Measurements from ENCODE around the gene SF3A1. TPM values are rescaled to one million over a fixed set of nuclear protein-coding genes. Genes with fewer than 3 reads are reported as not detected.

Gene SF3A1
- total RNA-seq (2022; extraction: Qiagen RNA extraction; ENCODE audit: low read depth): 45.2 to 72.3 TPM (median 62.8 TPM) in 5 replicates

DNA sequence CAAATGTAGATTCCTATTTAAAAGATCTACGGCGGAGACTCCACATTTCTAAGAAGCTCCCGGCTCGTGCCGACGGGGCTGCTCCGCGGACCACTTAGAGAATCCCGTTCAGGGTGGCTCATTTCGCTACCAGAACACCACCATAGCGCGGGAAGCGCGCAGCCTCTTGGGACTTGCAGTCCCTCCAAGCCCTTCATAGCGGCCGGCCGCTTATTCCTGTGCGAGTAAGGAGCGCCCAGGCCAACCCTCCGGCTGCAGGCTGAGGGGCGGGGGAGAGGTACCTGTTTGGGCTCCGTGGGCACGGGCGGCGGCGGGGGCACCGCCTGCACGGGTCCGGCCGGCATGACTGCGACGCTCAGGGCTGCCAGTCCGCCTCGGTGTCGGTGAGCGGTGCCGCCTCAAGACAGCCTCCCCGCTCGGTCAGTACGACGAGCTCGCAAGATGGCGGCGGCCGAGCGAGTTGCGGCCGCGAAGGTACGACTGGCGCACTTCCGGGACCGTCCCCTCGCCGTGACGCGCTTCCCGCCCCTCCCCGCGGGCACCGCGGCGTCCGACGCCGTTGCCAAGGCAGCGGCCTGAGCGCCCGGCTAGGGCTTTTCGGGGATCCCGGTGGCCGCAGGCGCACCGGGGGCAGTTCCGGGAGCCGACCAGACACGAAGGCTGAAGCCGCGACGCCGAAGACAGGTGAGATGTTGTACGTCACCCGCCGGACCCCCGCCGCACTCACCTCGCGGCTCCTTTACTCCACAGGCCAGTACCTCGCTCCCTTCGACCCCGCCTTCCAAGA, at the start of gene SF3A1, which contains the start of gene CCDC157:
Gene SF3A1, minus strand, starts transcription at position 446 of the 787 bp plus-strand sequence. Its CDS starts 102 bp downstream, at position 344.
Gene CCDC157, plus strand, starts transcription at position 559 of the 787 bp plus-strand sequence. CDS start 8,994 bp downstream, outside the sequence.

GRCh38 chr22:30396871-30397655, 40.4 kb upstream of the SF3A1 start, which contains the start of gene SEC14L2:
Gene SEC14L2, plus strand, starts transcription at chr22:30397018. Its CDS starts 99 bp downstream, at chr22:30397117.

GRCh38 chr22:30386960-30387827, 30.5 kb upstream of the SF3A1 start, which contains the start of gene RNF215:
Gene RNF215, minus strand, starts transcription at chr22:30387411. Its CDS starts 98 bp downstream, at chr22:30387313.

DNA sequence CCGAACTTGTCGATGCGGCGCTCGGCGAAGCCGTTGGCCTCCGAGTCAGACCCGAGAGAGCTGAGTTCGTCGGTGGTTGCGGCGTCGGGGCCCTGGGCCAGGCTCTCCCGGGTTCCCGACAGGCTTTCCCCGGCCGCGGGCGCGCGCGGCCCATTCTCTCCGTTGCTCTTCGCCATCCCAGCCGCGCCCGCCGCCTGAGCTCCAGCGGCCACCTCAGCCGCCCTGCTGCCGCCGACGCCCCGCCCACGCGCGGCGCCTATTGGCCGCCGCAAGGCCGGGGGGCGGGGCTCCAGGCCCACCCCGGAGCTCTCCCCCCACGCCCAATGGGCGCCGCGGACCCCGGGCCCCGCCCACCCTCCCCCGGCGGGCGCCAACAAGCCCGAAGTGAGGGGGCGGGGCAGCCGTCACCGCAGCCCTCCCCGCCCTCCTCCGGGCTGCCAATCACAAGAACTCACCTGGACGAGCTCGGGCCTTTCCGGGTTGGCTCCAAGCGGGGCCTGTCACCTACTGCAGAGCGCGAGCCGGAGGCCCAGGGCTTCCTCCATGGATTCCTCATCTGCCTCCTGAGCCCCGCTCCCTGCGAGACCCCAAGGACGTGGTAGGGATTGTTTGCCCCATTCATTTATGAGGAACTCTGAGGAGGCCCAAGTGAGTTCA, 29.9 kb downstream of the SF3A1 start, which contains the start of gene TBC1D10A:
Gene TBC1D10A, minus strand, starts transcription at position 236 of the 657 bp plus-strand sequence. Its CDS starts 60 bp downstream, at position 176.

DNA sequence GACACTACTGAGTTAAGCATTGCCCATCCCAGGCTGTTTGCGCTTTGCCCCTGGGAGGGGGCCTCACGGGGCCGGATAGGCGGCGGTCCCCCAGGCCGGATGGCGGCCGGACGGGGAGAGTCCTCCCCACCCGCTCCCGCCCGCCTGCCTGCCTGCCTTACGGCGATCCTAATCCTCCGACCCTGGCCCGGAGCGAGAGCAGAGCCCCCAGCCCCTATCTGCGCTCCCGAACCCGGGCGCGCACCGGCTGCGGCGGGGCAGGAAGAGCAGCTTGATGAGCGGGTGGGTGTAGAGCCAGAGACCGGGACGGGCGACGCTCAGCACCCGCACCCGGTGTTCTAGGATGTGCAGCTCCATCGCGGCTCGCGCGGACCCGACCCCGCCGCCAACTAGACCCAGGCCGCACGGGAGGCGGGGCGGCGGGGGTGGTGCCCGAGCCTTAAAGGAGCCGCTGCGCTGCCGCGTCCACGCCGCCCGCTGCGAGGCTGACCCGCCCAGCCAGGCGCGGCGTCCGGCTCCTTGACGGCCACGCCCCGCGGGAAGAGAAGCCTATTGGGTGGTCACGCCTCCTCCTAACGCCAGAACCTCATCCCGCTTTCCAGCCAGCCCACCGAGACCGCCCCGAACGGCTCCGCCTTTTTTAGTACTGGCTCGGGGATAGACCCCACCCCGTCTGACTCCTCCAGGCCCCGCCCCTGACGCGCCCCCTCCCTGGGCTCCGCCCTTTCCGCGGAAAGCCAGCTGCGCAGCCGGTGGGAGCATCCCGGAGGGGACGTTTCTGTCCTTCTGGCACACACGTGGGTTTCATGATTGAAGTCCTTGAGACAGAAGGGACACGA, 67.3 kb downstream of the SF3A1 start, which contains the start of gene CASTOR1:
Gene CASTOR1, minus strand, starts transcription at position 365 of the 839 bp plus-strand sequence. Its CDS starts 8 bp downstream, at position 357.

Other genes starting within 250 kb of the SF3A1 start
- gene LIF, start 110.1 kb downstream of the SF3A1 start, total RNA-seq (2022; extraction: Qiagen RNA extraction; ENCODE audit: low read depth): 31.4 to 46.6 TPM (median 42.4 TPM) in 5 replicates
- 0.08 TPM in 1 of 5 replicates, not detected in the others for gene OSM, start 90.0 kb downstream of the SF3A1 start, total RNA-seq (2022; extraction: Qiagen RNA extraction; ENCODE audit: low read depth)
- gene CASTOR1, start 67.4 kb downstream of the SF3A1 start, total RNA-seq (2022; extraction: Qiagen RNA extraction; ENCODE audit: low read depth): 4.1 to 8.6 TPM (median 7.3 TPM) in 5 replicates
- 9.7 to 12.7 TPM (median 12.2 TPM) in 5 replicates for gene TBC1D10A, start 30.0 kb downstream of the SF3A1 start, total RNA-seq (2022; extraction: Qiagen RNA extraction; ENCODE audit: low read depth)
- gene CCDC157, start 113 bp upstream of the SF3A1 start, total RNA-seq (2022; extraction: Qiagen RNA extraction; ENCODE audit: low read depth): 2.9 to 3.2 TPM (median 2.9 TPM) in 5 replicates
- gene RNF215, start 30.5 kb upstream of the SF3A1 start, total RNA-seq (2022; extraction: Qiagen RNA extraction; ENCODE audit: low read depth): 14.3 to 19.7 TPM (median 18.2 TPM) in 5 replicates
- 23.3 to 34.1 TPM (median 27.1 TPM) in 5 replicates for gene SEC14L2, start 40.1 kb upstream of the SF3A1 start, total RNA-seq (2022; extraction: Qiagen RNA extraction; ENCODE audit: low read depth)
- 64.2 to 71.0 TPM (median 67.7 TPM) in 5 replicates for gene MTFP1, start 68.9 kb upstream of the SF3A1 start, total RNA-seq (2022; extraction: Qiagen RNA extraction; ENCODE audit: low read depth)
- not detected in 5 replicates for gene SEC14L3, start 115.1 kb upstream of the SF3A1 start, total RNA-seq (2022; extraction: Qiagen RNA extraction; ENCODE audit: low read depth)
- gene SEC14L4, start 148.8 kb upstream of the SF3A1 start, total RNA-seq (2022; extraction: Qiagen RNA extraction; ENCODE audit: low read depth): 4.8 to 6.2 TPM (median 5.5 TPM) in 5 replicates
- gene SEC14L6, start 189.8 kb upstream of the SF3A1 start, total RNA-seq (2022; extraction: Qiagen RNA extraction; ENCODE audit: low read depth): not detected in 5 replicates
- gene GAL3ST1, start 217.8 kb upstream of the SF3A1 start, total RNA-seq (2022; extraction: Qiagen RNA extraction; ENCODE audit: low read depth): 6.6 to 9.7 TPM (median 8.0 TPM) in 5 replicates
- 107 to 133 TPM (median 113 TPM) in 5 replicates for gene PES1, start 235.0 kb upstream of the SF3A1 start, total RNA-seq (2022; extraction: Qiagen RNA extraction; ENCODE audit: low read depth)

Measured in A549 treated with DMSO at 1 μM for 4 hours (cell line).